ENCODE data around the gene ARHGAP10.

Gene ARHGAP10

GRCh38 chr4:148116969-148117368 lies 385.1 kb downstream of the ARHGAP10 start:
- no peak for DNase-seq (ENCODE audit: low read depth in 2 of 2, low spot score in 1 of 2)

- no peak for DNase-seq (ENCODE audit: low read depth in 2 of 2, low spot score in 1 of 2)
These were observed 386.3 kb downstream of the ARHGAP10 start for GRCh38 chr4:148118179-148118578.

- DNase-seq (ENCODE audit: low read depth in 2 of 2, low spot score in 1 of 2) = no peak
These were observed 386.7 kb downstream of the ARHGAP10 start for GRCh38 chr4:148118633-148119032.

- no peak for DNase-seq (ENCODE audit: low read depth in 2 of 2, low spot score in 1 of 2)
These were observed 388.3 kb downstream of the ARHGAP10 start for GRCh38 chr4:148120216-148120615.

Measured in stimulated activated CD8-positive, alpha-beta memory T cell treated with anti-CD3 and anti-CD28 coated beads, Interleukin-4, amount 100 ng/mL, for 1 hour (primary cell).